Lower leg skin (tissue), 4 donors: Measurements from ENCODE around the gene CNEP1R1. TPM values are rescaled to one million over a fixed set of nuclear protein-coding genes. Genes with fewer than 3 reads are reported as not detected.
A peak's percentile ranks its signal among the peaks of the same experiment; 100 is the strongest.

Experiments
- DNase-seq, 2 donors: peaks; one replicate each; pipeline ENCODE4 v3.0.0-alpha.2; 2019; ENCODE audit warnings: low spot score in 2 of 2
- H3K4me3 ChIP-seq: fragments of 200-600 bp; sonication (generic); 2 replicates; pipeline ENCODE4 v1.5.1; 2017; ENCODE audit warnings: mild to moderate bottlenecking, low read depth; ENCODE audit not compliant: poor library complexity, severe bottlenecking
- CTCF ChIP-seq, 3 donors: fragments of 450-650 bp; IDR thresholded peaks; one replicate each; pipeline ENCODE4 v1.5.1; 2016; ENCODE audit warnings: antibody characterized with exemption in 3 of 3, mild to moderate bottlenecking in 3 of 3, moderate library complexity in 2 of 3
- POLR2A ChIP-seq, 2 donors: fragments of 450-650 bp; IDR thresholded peaks; one replicate each; pipeline ENCODE4 v1.6.1; 2016 to 2017; ENCODE audit warnings: antibody characterized with exemption in 2 of 2, mild to moderate bottlenecking in 1 of 2, moderate library complexity in 1 of 2
- whole genome bisulfite sequencing, 2 donors: methylation state at CpG; one replicate each; pipeline ENCODE4 v1.1.5; 2018; 5-methylcytosine and 5-hydroxymethylcytosine counted together
- intact Hi-C: fragments of 100-400 bp; cut with DNase I; formaldehyde crosslinking; loops from one replicate; pipeline ENCODE4 v1.15.0; 2023; ENCODE audit warnings: low total_unique reads
- total RNA-seq, 4 donors: library from RNA; depleted of rRNA; stranded (reverse); fragments of >200 nt; gene quantifications; one replicate each; pipeline ENCODE4 v1.1.0, GENCODE V29; 2016

The CNEP1R1 gene
- total RNA-seq, 4 donors from 2014 or later, result 10.3 to 18.9 (median 17.5) TPM

- WGBS, 2 donors, result 52 to 64% methylated on average over 1 of the region's 1 CpG
- TF ChIP-seq CTCF (IDR thresholded peaks at IDR 0.05) (no peak), POLR2A (IDR thresholded peaks at IDR 0.05) (no peak)
- no peak overlapping the region for H3K4me3 ChIP-seq
- no peak for DNase-seq
- intact Hi-C loops, result no loop called here
Observed at GRCh38 chr16:50040710-50041109, 15.7 kb downstream of the CNEP1R1 start.

GRCh38 chr16:50043358-50043757 lies 18.3 kb downstream of the CNEP1R1 start:
- no peak for TF ChIP-seq POLR2A (IDR thresholded peaks at IDR 0.05)
- no peak for TF ChIP-seq CTCF (IDR thresholded peaks at IDR 0.05)
- intact Hi-C loops, result no loop called here
- H3K4me3 ChIP-seq, result no peak overlapping the region
- no peak for DNase-seq
- 91 to 93% methylated on average over 5 of the region's 5 CpGs for WGBS, 2 donors

GRCh38 chr16:50045412-50045811 lies 20.4 kb downstream of the CNEP1R1 start:
- TF ChIP-seq CTCF (IDR thresholded peaks at IDR 0.05), result no peak
- no peak for TF ChIP-seq POLR2A (IDR thresholded peaks at IDR 0.05)
- WGBS, 2 donors, result 34 to 38% methylated on average over 4 of the region's 4 CpGs
- intact Hi-C loops, result no loop called here

GRCh38 chr16:50046853-50047252 lies 21.8 kb downstream of the CNEP1R1 start:
- no peak for TF ChIP-seq CTCF (IDR thresholded peaks at IDR 0.05)
- 89 to 92% methylated on average over 6 of the region's 6 CpGs for WGBS, 2 donors
- DNase-seq, result no peak
- H3K4me3 ChIP-seq, result no peak overlapping the region
- intact Hi-C loops, result no loop called here

More at GRCh38 chr16:50045412-50045811, 20.4 kb downstream of the CNEP1R1 start:
- DNase-seq, result no peak
- no peak overlapping the region for H3K4me3 ChIP-seq

GRCh38 chr16:50047864-50048263 lies 22.8 kb downstream of the CNEP1R1 start:
- DNase-seq, result peak in 1 of 2 donors; percentile 26

More at GRCh38 chr16:50047864-50048263, 22.8 kb downstream of the CNEP1R1 start:
- TF ChIP-seq CTCF (IDR thresholded peaks at IDR 0.05), result no peak
- TF ChIP-seq POLR2A (IDR thresholded peaks at IDR 0.05), result no peak
- H3K4me3 ChIP-seq, result no peak overlapping the region
- WGBS, 2 donors, result 73 to 85% methylated on average over 2 of the region's 2 CpGs
- intact Hi-C loops, result no loop called here
